H1 (cell line): ENCODE data around the gene CDC42BPB. TPM values are rescaled to one million over a fixed set of nuclear protein-coding genes. Genes with fewer than 3 reads are reported as not detected.

ENCODE experiments used
- CTCF ChIA-PET: fragments of 300-600 bp; sonication (Branson Sonifier 250); formaldehyde crosslinking; loops from one replicate; lab custom pipeline; 2021; ENCODE audit not compliant: partially characterized antibody; lab: Charles Lee
- POLR2A ChIA-PET: fragments of 300-600 bp; sonication (Branson Sonifier 250); formaldehyde crosslinking; loops from one replicate; lab custom pipeline; 2021; ENCODE audit warnings: inconsistent platforms; ENCODE audit not compliant: partially characterized antibody; lab: Charles Lee
- DNase-seq, 2 experiments: peaks; one replicate each; pipeline versions ENCODE4 v3.0.0 to v3.0.0-alpha.2; 2010 to 2022; ENCODE audit warnings: low spot score in 2 of 2, low read depth in 1 of 2, mixed read lengths in 1 of 2
- FAIRE-seq: peaks from 2 replicates; lab custom pipeline; 2011; peaks lifted over from hg19 to GRCh38; lab: Jason Lieb, UNC
- H2AFZ ChIP-seq: 2 replicates; pipeline ENCODE4 v1.8.1; 2012; ENCODE audit warnings: low read length, inconsistent platforms
- H2AK5ac ChIP-seq: 2 replicates; pipeline ENCODE4 v1.6.1; 2013; ENCODE audit warnings: low read depth, low read length
- H2BK120ac ChIP-seq: replicated peaks from 2 replicates; pipeline ENCODE3; 2013; ENCODE audit warnings: low read depth, low read length, inconsistent platforms
- H2BK12ac ChIP-seq: 2 replicates; pipeline ENCODE4 v1.6.1; 2013; ENCODE audit warnings: low read depth, low read length
- H2BK15ac ChIP-seq: 2 replicates; pipeline ENCODE4 v1.6.1; 2013; ENCODE audit warnings: low read length
- H2BK20ac ChIP-seq: 2 replicates; pipeline ENCODE4 v1.6.1; 2013; ENCODE audit warnings: low read length
- H2BK5ac ChIP-seq: 2 replicates; pipeline ENCODE4 v1.6.1; 2013; ENCODE audit warnings: low read depth, low read length
- H3K14ac ChIP-seq: 2 replicates; pipeline ENCODE4 v1.6.1; 2013; ENCODE audit warnings: inconsistent platforms; ENCODE audit not compliant: insufficient read length
- H3K18ac ChIP-seq: 2 replicates; pipeline ENCODE4 v1.6.1; 2013; ENCODE audit warnings: low read length; ENCODE audit errors: extremely low read depth
- H3K23ac ChIP-seq: 2 replicates; pipeline ENCODE4 v1.6.1; 2013; ENCODE audit warnings: inconsistent platforms; ENCODE audit not compliant: insufficient read length
- H3K23me2 ChIP-seq: 2 replicates; pipeline ENCODE4 v1.6.1; 2013; ENCODE audit warnings: low read depth, low read length
- H3K27ac ChIP-seq: 2 replicates; pipeline ENCODE4 v1.6.1; 2011; ENCODE audit warnings: low read depth, low read length, inconsistent platforms
- H3K27me3 ChIP-seq, 4 experiments: replicated peaks in 1 of 4; 1 replicate in 1 of 4; 2 replicates in 3 of 4; pipeline versions ENCODE4 v1.6.1 to v1.8.1; 2011 to 2013; ENCODE audit warnings: low read length in 3 of 4, mild to moderate bottlenecking in 3 of 4, inconsistent platforms in 2 of 4, mixed read lengths in 2 of 4, moderate library complexity in 1 of 4; ENCODE audit not compliant: control insufficient read depth in 3 of 4, insufficient read depth in 3 of 4; ENCODE audit errors: extremely low read depth in 1 of 4
- H3K36me3 ChIP-seq, 4 experiments: 2 replicates each; pipeline versions ENCODE4 v1.6.1 to v1.8.1; 2011 to 2013; ENCODE audit warnings: mild to moderate bottlenecking in 4 of 4, low read length in 3 of 4, moderate library complexity in 2 of 4, control low read depth in 1 of 4, inconsistent platforms in 1 of 4; ENCODE audit not compliant: insufficient read depth in 4 of 4, control insufficient read depth in 2 of 4
- H3K4ac ChIP-seq: replicated peaks from 2 replicates; pipeline ENCODE3; 2013; ENCODE audit warnings: low read length, low read depth, mixed read lengths, inconsistent platforms; ENCODE audit not compliant: insufficient read length
- H3K4me1 ChIP-seq, 4 experiments: replicated peaks in 1 of 4; 1 replicate in 1 of 4; 2 replicates in 3 of 4; pipeline versions ENCODE4 v1.6.1 to v1.8.1; 2011 to 2013; ENCODE audit warnings: low read length in 3 of 4, inconsistent platforms in 2 of 4, mixed read lengths in 1 of 4; ENCODE audit not compliant: insufficient read depth in 4 of 4, control insufficient read depth in 3 of 4
- H3K4me2 ChIP-seq, 2 experiments: 2 replicates each; pipeline versions ENCODE4 v1.6.1 to v1.8.1; 2011 to 2013; ENCODE audit warnings: low read depth in 2 of 2, low read length in 2 of 2, control low read depth in 1 of 2, inconsistent platforms in 1 of 2, mild to moderate bottlenecking in 1 of 2; ENCODE audit not compliant: insufficient read depth in 1 of 2
- H3K4me3 ChIP-seq, 4 experiments: fragments of 200-600, 300-600 bp in 1 of 4; sonication (generic), shearing (Covaris generic), sonication (Bioruptor Twin) in 1 of 4; 2 replicates each; pipeline versions ENCODE4 v1.5.1 to v1.8.1; 2011 to 2016; ENCODE audit warnings: low read length in 4 of 4, low read depth in 3 of 4, control low read depth in 2 of 4, inconsistent platforms in 2 of 4, mild to moderate bottlenecking in 2 of 4, mixed read lengths in 1 of 4, moderate library complexity in 1 of 4; ENCODE audit not compliant: insufficient read depth in 2 of 4; ENCODE audit errors: extremely low read depth in 1 of 4
- H3K56ac ChIP-seq: replicated peaks from 2 replicates; pipeline ENCODE3; 2013; ENCODE audit warnings: low read depth, mild to moderate bottlenecking, mixed read lengths, low read length, inconsistent platforms; ENCODE audit not compliant: insufficient read length
- H3K79me1 ChIP-seq: 2 replicates; pipeline ENCODE4 v1.6.1; 2013; ENCODE audit warnings: low read depth, low read length, control low read depth
- H3K79me2 ChIP-seq, 2 experiments: 2 replicates each; pipeline versions ENCODE4 v1.6.1 to v1.8.1; 2012 to 2013; ENCODE audit warnings: low read length in 2 of 2, mild to moderate bottlenecking in 2 of 2, inconsistent platforms in 1 of 2; ENCODE audit not compliant: insufficient read depth in 2 of 2, control insufficient read depth in 1 of 2
- H3K9ac ChIP-seq, 4 experiments: replicated peaks in 1 of 4; 1 replicate in 1 of 4; 2 replicates in 3 of 4; pipeline versions ENCODE4 v1.6.1 to v1.8.1; 2011 to 2013; ENCODE audit warnings: low read depth in 3 of 4, low read length in 3 of 4, control low read depth in 2 of 4, mild to moderate bottlenecking in 2 of 4, moderate library complexity in 2 of 4, inconsistent platforms in 1 of 4; ENCODE audit errors: extremely low read depth in 1 of 4
- H3K9me3 ChIP-seq, 2 experiments: 2 replicates each; pipeline versions ENCODE4 v1.6.1 to v1.8.1; 2012 to 2013; ENCODE audit warnings: mild to moderate bottlenecking in 2 of 2, moderate library complexity in 2 of 2, control low read depth in 1 of 2, inconsistent platforms in 1 of 2, low read depth in 1 of 2, low read length in 1 of 2, mixed read lengths in 1 of 2; ENCODE audit not compliant: insufficient read depth in 2 of 2
- H4K20me1 ChIP-seq, 2 experiments: replicated peaks in 1 of 2; 2 replicates each; pipeline versions ENCODE3 to v1.8.1; 2011 to 2013; ENCODE audit warnings: inconsistent platforms in 2 of 2, low read length in 2 of 2, mild to moderate bottlenecking in 1 of 2; ENCODE audit not compliant: insufficient read depth in 2 of 2, control insufficient read depth in 1 of 2
- H4K5ac ChIP-seq: 2 replicates; pipeline ENCODE4 v1.6.1; 2013; ENCODE audit warnings: low read length, low read depth, mixed read lengths, inconsistent platforms; ENCODE audit not compliant: insufficient read length
- H4K8ac ChIP-seq: 2 replicates; pipeline ENCODE4 v1.8.0; 2013; ENCODE audit warnings: mild to moderate bottlenecking, moderate library complexity, low read length, inconsistent platforms; ENCODE audit not compliant: insufficient read depth; ENCODE audit errors: extremely low read depth
- H4K91ac ChIP-seq: replicated peaks from 2 replicates; pipeline ENCODE3; 2013; ENCODE audit warnings: low read length, mixed read lengths, inconsistent platforms; ENCODE audit not compliant: insufficient read length
- BACH1 ChIP-seq: IDR thresholded peaks from 2 replicates; pipeline ENCODE4 v1.6.1; 2012; ENCODE audit warnings: low read length, improper control_type of control experiment
- CBX5 ChIP-seq: fragments of 300-800, 300-1000 bp; sonication (generic); IDR thresholded peaks from 2 replicates; pipeline ENCODE4 v1.7.1; 2016; ENCODE audit warnings: antibody characterized with exemption, low read length, low read depth
- CEBPB ChIP-seq: IDR thresholded peaks from 2 replicates; pipeline ENCODE4 v1.6.1; 2012; ENCODE audit warnings: low read depth, low read length
- EGR1 ChIP-seq: IDR thresholded peaks from 2 replicates; pipeline ENCODE4 v1.6.1; 2011; ENCODE audit warnings: low read depth, low read length, borderline replicate concordance
- MAFK ChIP-seq: IDR thresholded peaks from 2 replicates; pipeline ENCODE4 v1.6.1; 2012; ENCODE audit warnings: low read depth, mild to moderate bottlenecking, improper control_type of control experiment, low read length
- RAD21 ChIP-seq, 2 experiments: IDR thresholded peaks in 1 of 2; conservative IDR thresholded peaks in 1 of 2; 2 replicates each; pipeline ENCODE4 v1.6.1; 2011; ENCODE audit warnings: low read depth in 2 of 2, low read length in 2 of 2, improper control_type of control experiment in 1 of 2, inconsistent platforms in 1 of 2, mild to moderate bottlenecking in 1 of 2, moderate library complexity in 1 of 2
- RBBP5 ChIP-seq: IDR thresholded peaks from 2 replicates; pipeline ENCODE4 v1.7.1; 2012; ENCODE audit warnings: low read depth, mild to moderate bottlenecking, inconsistent platforms, low read length, moderate library complexity, borderline replicate concordance
- SIX5 ChIP-seq: IDR thresholded peaks from 2 replicates; pipeline ENCODE4 v1.6.1; 2011; ENCODE audit warnings: mild to moderate bottlenecking, low read depth, low read length
- USF2 ChIP-seq: IDR thresholded peaks from 2 replicates; pipeline ENCODE4 v1.6.1; 2011; ENCODE audit warnings: low read length, improper control_type of control experiment
- WGBS, 2 experiments: shearing (Covaris generic) in 1 of 2; methylation state at CpG; one replicate each; pipeline versions ENCODE4 v1.1.6 to v1.1.7; 2013 to 2015; ENCODE audit warnings: low lambda C conversion rate in 2 of 2, mixed read lengths in 2 of 2, inconsistent platforms in 1 of 2, low coverage in 1 of 2, missing lambda C conversion rate in 1 of 2; ENCODE audit not compliant: insufficient replicate concordance in 2 of 2, insufficient coverage in 1 of 2, insufficient read length in 1 of 2; ENCODE audit errors: extremely low coverage in 1 of 2, missing lambda C conversion rate in 1 of 2; 5-methylcytosine and 5-hydroxymethylcytosine counted together
- polyA plus RNA-seq, 7 experiments: library from polyadenylated mRNA; depleted of rRNA in 3 of 7; stranded (reverse) in 5 of 7; unstranded in 2 of 7; fragments of >200 nt in 5 of 7; fragments of 200-250 nt in 2 of 7; gene quantifications; 1 replicate in 5 of 7; 2 replicates in 1 of 7; 4 replicates in 1 of 7; pipeline versions ENCODE4 v1.2.1 to v1.2.3, GENCODE V29; 2011 to 2013; ENCODE audit warnings: missing spikeins in 2 of 7, mixed read lengths in 2 of 7
- total RNA-seq: library from RNA; stranded (reverse); fragmentation: NEBNext Ultra II Directional; extraction: Animal tissue kit (Norgen Biotek cat#: 25700); gene quantifications from 2 replicates; pipeline ENCODE4 v1.2.1, GENCODE V29; 2021
- TF ChIP-seq, protein P1 (sequence below): IDR thresholded peaks from 2 replicates; pipeline ENCODE4 v1.6.1; 2012; ENCODE audit warnings: low read length, inconsistent platforms

Gene CDC42BPB
- total and polyA plus RNA-seq, 2 of the 8 experiments (the other 6 are each of a cell fraction or from before 2014, with no cell fraction given), result 51.2 to 88.2 TPM

GRCh38 chr14:102927878-102928411 is 129.4 kb downstream of the CDC42BPB start:
- no peaks in the 10 kb centered on the region for H3K79me2 ChIP-seq
- H2BK5ac ChIP-seq, result no peak overlapping the region
- H4K8ac ChIP-seq, result peak overlapping the region; percentile 76
- peak overlapping the region; percentile 39; the same call in 1 of the 2 replicates for H2BK12ac ChIP-seq
- no peak overlapping the region for H2BK15ac ChIP-seq
- DNase-seq, result no peak
- ChIA-PET CTCF (interaction anchor here (0.6 to 1.6 kb wide), 3 partner anchors 9 to 152 kb away, joined by 3 read pairs; no protein-coding TSS in a partner anchor), POLR2A (interaction anchor here (0.7 to 1.1 kb wide), 3 partner anchors 12 to 277 kb away, joined by 3 to 4 read pairs (median 3); no protein-coding TSS in a partner anchor)
- no peak overlapping the region for H4K5ac ChIP-seq
- FAIRE-seq, result no peak
- no peak overlapping the region for H2AK5ac ChIP-seq
- H3K9ac ChIP-seq, result peak overlapping the region in 1 of 4 experiments; percentile 34; a peak in 2 of 7 replicates
- 2% methylated on average over 11 of the region's 35 CpGs; no CpG with 5 or more reads in 1 of the 2 experiments for WGBS, 2 experiments
- H2AFZ ChIP-seq, result no peak overlapping the region; the same call in 1 of the 2 replicates
- no peak overlapping the region for H4K91ac ChIP-seq
- peaks cover 28% of the 10 kb centered on the region; the same call in 1 of the 2 replicates for H3K23me2 ChIP-seq
- peaks cover 0 to 6% (median under 1%) of the 10 kb centered on the region in 4 experiments; a peak in 3 of 8 replicates for H3K36me3 ChIP-seq
- no peak overlapping the region for H3K27ac ChIP-seq
- H4K20me1 ChIP-seq, result peaks cover 0 to 12% of the 10 kb centered on the region in 2 experiments
- no peaks in the 10 kb centered on the region for H3K79me1 ChIP-seq
- H3K4me2 ChIP-seq, result peak overlapping the region; percentile 88 to 98
- H3K56ac ChIP-seq, result no peak overlapping the region
- peak overlapping the region; percentile 72 to 92 (median 78) for H3K4me3 ChIP-seq
- H3K23ac ChIP-seq, result no peak overlapping the region
- H3K4me1 ChIP-seq, result peaks cover 5 to 37% (median 25%) of the 10 kb centered on the region in 4 experiments
- H3K27me3 ChIP-seq, result peaks cover 41 to 87% (median 75%) of the 10 kb centered on the region in 4 experiments
- peak overlapping the region; percentile 87 for H3K18ac ChIP-seq
- H3K4ac ChIP-seq, result no peak overlapping the region
- H2BK20ac ChIP-seq, result no peak overlapping the region
- H3K14ac ChIP-seq, result no peak overlapping the region
- H2BK120ac ChIP-seq, result no peak overlapping the region
- H3K9me3 ChIP-seq, result no peaks in the 10 kb centered on the region
- TF ChIP-seq CEBPB (no peak), EGR1 (peak; percentile 64), CBX5 (no peak), RBBP5 (no peak), MAFK (no peak), SIX5 (no peak), BACH1 (no peak), USF2 (no peak), RAD21 (IDR thresholded peaks at IDR 0.05 in 1 of 2, conservative IDR thresholded peaks at IDR 0.05 in 1 of 2; ENCODE audit: low read depth in 2 of 2, low read length in 2 of 2) (no peak)
- TF ChIP-seq, protein P1, sequence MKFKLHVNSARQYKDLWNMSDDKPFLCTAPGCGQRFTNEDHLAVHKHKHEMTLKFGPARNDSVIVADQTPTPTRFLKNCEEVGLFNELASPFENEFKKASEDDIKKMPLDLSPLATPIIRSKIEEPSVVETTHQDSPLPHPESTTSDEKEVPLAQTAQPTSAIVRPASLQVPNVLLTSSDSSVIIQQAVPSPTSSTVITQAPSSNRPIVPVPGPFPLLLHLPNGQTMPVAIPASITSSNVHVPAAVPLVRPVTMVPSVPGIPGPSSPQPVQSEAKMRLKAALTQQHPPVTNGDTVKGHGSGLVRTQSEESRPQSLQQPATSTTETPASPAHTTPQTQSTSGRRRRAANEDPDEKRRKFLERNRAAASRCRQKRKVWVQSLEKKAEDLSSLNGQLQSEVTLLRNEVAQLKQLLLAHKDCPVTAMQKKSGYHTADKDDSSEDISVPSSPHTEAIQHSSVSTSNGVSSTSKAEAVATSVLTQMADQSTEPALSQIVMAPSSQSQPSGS, result no peak
